Liver (tissue), 9 donors: ENCODE results near the gene SLC26A11. TPM values are rescaled to one million over a fixed set of nuclear protein-coding genes. Genes with fewer than 3 reads are reported as not detected.
"Not testable (repeated sequence)": the region's sequence is repeated elsewhere in the genome, so short reads cannot be mapped to it uniquely, and the experiment has no call there.

Source experiments
- DNase-seq: peaks from one replicate; pipeline ENCODE4 v3.0.0-alpha.2; 2017; ENCODE audit warnings: low spot score
- H3K27ac ChIP-seq, 2 donors: one replicate each; pipeline ENCODE4 v1.7.0; 2013; ENCODE audit warnings: inconsistent platforms in 2 of 2, low read length in 2 of 2, control low read depth in 1 of 2, low read depth in 1 of 2, mild to moderate bottlenecking in 1 of 2
- H3K27me3 ChIP-seq, 4 donors: one replicate each; pipeline versions ENCODE4 v1.6.1 to v1.7.0; 2013; ENCODE audit warnings: low read length in 3 of 4, inconsistent platforms in 1 of 4, mild to moderate bottlenecking in 1 of 4, moderate library complexity in 1 of 4; ENCODE audit not compliant: control insufficient read depth in 4 of 4, insufficient read depth in 4 of 4
- H3K36me3 ChIP-seq, 4 donors: one replicate each; pipeline versions ENCODE4 v1.6.1 to v1.7.0; 2013; ENCODE audit warnings: low read length in 3 of 4, mild to moderate bottlenecking in 3 of 4, low read depth in 1 of 4, moderate library complexity in 1 of 4; ENCODE audit not compliant: control insufficient read depth in 4 of 4, insufficient read depth in 3 of 4
- H3K4me1 ChIP-seq, 4 donors: one replicate each; pipeline versions ENCODE4 v1.6.1 to v1.7.0; 2013; ENCODE audit warnings: low read length in 3 of 4, mild to moderate bottlenecking in 3 of 4, moderate library complexity in 1 of 4; ENCODE audit not compliant: control insufficient read depth in 4 of 4, insufficient read depth in 4 of 4
- H3K4me3 ChIP-seq, 3 donors: one replicate each; pipeline versions ENCODE4 v1.6.1 to v1.7.0; 2013; ENCODE audit warnings: low read length in 3 of 3, control low read depth in 1 of 3, low read depth in 1 of 3, mild to moderate bottlenecking in 1 of 3
- H3K9ac ChIP-seq, 2 donors: one replicate each; pipeline ENCODE4 v1.7.0; 2013; ENCODE audit warnings: low read length in 2 of 2, mild to moderate bottlenecking in 2 of 2, moderate library complexity in 2 of 2, control low read depth in 1 of 2, low read depth in 1 of 2
- H3K9me3 ChIP-seq, 4 donors: one replicate each; pipeline versions ENCODE4 v1.6.1 to v1.7.0; 2013; ENCODE audit warnings: low read length in 3 of 4; ENCODE audit not compliant: control insufficient read depth in 4 of 4
- EGR1 ChIP-seq, 2 donors: IDR thresholded peaks; 2 replicates each; pipeline ENCODE4 v1.6.1; 2016 to 2018; ENCODE audit warnings: antibody characterized with exemption in 2 of 2, low read depth in 2 of 2
- FOXA1 ChIP-seq: IDR thresholded peaks from 2 replicates; pipeline ENCODE4 v1.6.1; 2016; ENCODE audit warnings: antibody characterized with exemption
- FOXA2 ChIP-seq: IDR thresholded peaks from 2 replicates; pipeline ENCODE4 v1.6.1; 2016; ENCODE audit warnings: antibody characterized with exemption
- GABPA ChIP-seq, 2 donors: IDR thresholded peaks in 1 of 2; conservative IDR thresholded peaks in 1 of 2; 2 replicates each; pipeline ENCODE4 v1.6.1; 2016; ENCODE audit warnings: antibody characterized with exemption in 2 of 2, mild to moderate bottlenecking in 1 of 2, moderate library complexity in 1 of 2
- HNF4G ChIP-seq: IDR thresholded peaks from 2 replicates; pipeline ENCODE4 v1.6.1; 2016; ENCODE audit warnings: antibody characterized with exemption
- JUND ChIP-seq, 2 donors: IDR thresholded peaks; 2 replicates each; pipeline ENCODE4 v1.6.1; 2016; ENCODE audit warnings: antibody characterized with exemption in 2 of 2
- RAD21 ChIP-seq, 2 donors: IDR thresholded peaks; 2 replicates each; pipeline ENCODE4 v1.6.1; 2016; ENCODE audit warnings: antibody characterized with exemption in 2 of 2, mild to moderate bottlenecking in 2 of 2
- RXRA ChIP-seq, 2 donors: IDR thresholded peaks; 2 replicates each; pipeline ENCODE4 v1.6.1; 2017 to 2018; ENCODE audit warnings: antibody characterized with exemption in 2 of 2, mild to moderate bottlenecking in 1 of 2
- SP1 ChIP-seq: IDR thresholded peaks from 2 replicates; pipeline ENCODE4 v1.6.1; 2018; ENCODE audit warnings: antibody characterized with exemption, mild to moderate bottlenecking
- TAF1 ChIP-seq: conservative IDR thresholded peaks from 2 replicates; pipeline ENCODE4 v1.6.1; 2016; ENCODE audit warnings: antibody characterized with exemption, mild to moderate bottlenecking
- WGBS: extraction: QIAGEN DNeasy Blood & Tissue Kit; methylation state at CpG from one replicate; pipeline ENCODE4 v1.1.7; 2013; 5-methylcytosine and 5-hydroxymethylcytosine counted together
- polyA plus RNA-seq, 2 donors: library from polyadenylated mRNA; stranded (reverse) in 1 of 2; unstranded in 1 of 2; fragments of 200-250 nt in 1 of 2; fragments of >200 nt in 1 of 2; fragmentation: Nextera tagmentation in 1 of 2; extraction: Ambion mirVana in 1 of 2; gene quantifications; one replicate each; pipeline versions ENCODE4 v1.2.1 to v1.2.3, GENCODE V29; 2013 to 2015
- total RNA-seq, 2 donors: library from RNA; depleted of rRNA; stranded (reverse); fragments of >200 nt; gene quantifications; one replicate each; pipeline ENCODE4 v1.2.3, GENCODE V29; 2014
- TF ChIP-seq, protein P1 (sequence below): IDR thresholded peaks from 2 replicates; pipeline ENCODE4 v1.6.1; 2016; ENCODE audit warnings: antibody characterized with exemption
- TF ChIP-seq, protein P2 (sequence below): IDR thresholded peaks from 2 replicates; pipeline ENCODE4 v1.6.1; 2016; ENCODE audit warnings: antibody characterized with exemption, mild to moderate bottlenecking
- TF ChIP-seq, protein P3 (sequence below): IDR thresholded peaks from 2 replicates; pipeline ENCODE4 v1.6.1; 2016; ENCODE audit warnings: antibody characterized with exemption
- TF ChIP-seq, protein P4 (sequence below): IDR thresholded peaks from 2 replicates; pipeline ENCODE4 v1.6.1; 2016; ENCODE audit warnings: antibody characterized with exemption
- TF ChIP-seq, protein P5 (sequence below): fragments of 150-350 bp; IDR thresholded peaks from 2 replicates; pipeline ENCODE4 v1.5.1; 2017; ENCODE audit warnings: improper control_type of control experiment, low read depth, low read length; ENCODE audit not compliant: missing input control
- donor health status: healthy.
- donor health status: healthy.
- donor health status: healthy.
- donor health status: healthy.
- donor health status: healthy.

The SLC26A11 gene
- total and polyA plus RNA-seq, 4 donors = 3.3 to 8.2 (median 5.6) TPM

DNA sequence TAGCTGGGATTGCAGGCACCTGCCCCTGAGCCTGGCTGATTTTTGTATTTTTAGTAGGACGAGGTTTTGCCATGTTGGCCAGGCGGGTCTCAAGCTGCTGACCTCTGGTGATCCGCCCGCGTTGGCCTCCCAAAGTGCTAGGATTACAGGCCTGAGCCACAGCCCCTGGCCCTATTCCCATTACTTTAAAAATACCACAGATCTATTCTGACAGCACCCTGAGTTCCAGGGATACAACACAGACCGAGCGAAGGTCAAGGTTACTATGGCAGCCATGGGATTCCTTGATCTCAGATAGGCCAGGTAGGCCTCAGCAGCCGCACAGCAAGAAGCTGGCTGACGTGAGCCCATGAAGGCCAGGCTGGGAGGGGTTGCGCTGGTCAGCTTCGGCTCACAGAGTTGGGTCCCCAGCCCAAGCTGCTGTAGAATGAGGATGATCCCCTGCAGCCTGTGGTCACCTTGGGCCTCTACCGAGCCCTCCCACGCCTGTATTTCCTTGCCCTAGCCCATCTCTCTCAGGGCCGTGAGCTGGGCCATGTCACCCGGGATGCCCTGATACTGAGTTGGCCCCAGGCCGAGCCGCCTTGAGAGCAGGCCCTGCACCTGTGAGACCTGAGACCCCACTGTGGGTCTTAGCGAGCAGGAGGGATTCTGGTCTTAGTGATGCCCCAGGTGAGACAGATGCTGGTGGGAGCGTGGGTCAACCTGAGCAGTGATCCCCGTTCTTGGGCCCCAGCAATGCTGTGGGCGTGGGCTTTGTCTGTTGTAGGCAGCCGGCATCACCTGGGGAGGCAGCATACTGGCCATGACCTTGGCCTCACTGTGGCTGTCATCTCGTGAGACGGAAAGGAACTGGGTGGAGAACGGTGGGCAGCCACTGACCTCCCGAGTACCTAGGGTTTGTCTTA, 23.6 kb downstream of the SLC26A11 start:
- Histone ChIP-seq H3K4me3 (no peak overlapping the region), H3K4me1 (no peaks in the 10 kb centered on the region), H3K36me3 (peaks cover 2 to 23% (median 9%) of the 10 kb centered on the region in 4 donors), H3K27me3 (no peaks in the 10 kb centered on the region), H3K9ac (no peak overlapping the region), H3K9me3 (no peaks in the 10 kb centered on the region), H3K27ac (no peak overlapping the region)
- no peak for DNase-seq
- TF ChIP-seq GABPA (IDR thresholded peaks at IDR 0.05 in 1 of 2, conservative IDR thresholded peaks at IDR 0.05 in 1 of 2) (no peak), RXRA (IDR thresholded peaks at IDR 0.05) (no peak), JUND (IDR thresholded peaks at IDR 0.05) (no peak), FOXA1 (no peak), EGR1 (IDR thresholded peaks at IDR 0.05; ENCODE audit: low read depth in 2 of 2) (no peak), HNF4G (no peak), RAD21 (IDR thresholded peaks at IDR 0.05) (no peak), TAF1 (no peak), FOXA2 (no peak), SP1 (no peak)
- TF ChIP-seq, protein P1, sequence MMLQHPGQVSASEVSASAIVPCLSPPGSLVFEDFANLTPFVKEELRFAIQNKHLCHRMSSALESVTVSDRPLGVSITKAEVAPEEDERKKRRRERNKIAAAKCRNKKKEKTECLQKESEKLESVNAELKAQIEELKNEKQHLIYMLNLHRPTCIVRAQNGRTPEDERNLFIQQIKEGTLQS = no peak
- TF ChIP-seq, protein P2, sequence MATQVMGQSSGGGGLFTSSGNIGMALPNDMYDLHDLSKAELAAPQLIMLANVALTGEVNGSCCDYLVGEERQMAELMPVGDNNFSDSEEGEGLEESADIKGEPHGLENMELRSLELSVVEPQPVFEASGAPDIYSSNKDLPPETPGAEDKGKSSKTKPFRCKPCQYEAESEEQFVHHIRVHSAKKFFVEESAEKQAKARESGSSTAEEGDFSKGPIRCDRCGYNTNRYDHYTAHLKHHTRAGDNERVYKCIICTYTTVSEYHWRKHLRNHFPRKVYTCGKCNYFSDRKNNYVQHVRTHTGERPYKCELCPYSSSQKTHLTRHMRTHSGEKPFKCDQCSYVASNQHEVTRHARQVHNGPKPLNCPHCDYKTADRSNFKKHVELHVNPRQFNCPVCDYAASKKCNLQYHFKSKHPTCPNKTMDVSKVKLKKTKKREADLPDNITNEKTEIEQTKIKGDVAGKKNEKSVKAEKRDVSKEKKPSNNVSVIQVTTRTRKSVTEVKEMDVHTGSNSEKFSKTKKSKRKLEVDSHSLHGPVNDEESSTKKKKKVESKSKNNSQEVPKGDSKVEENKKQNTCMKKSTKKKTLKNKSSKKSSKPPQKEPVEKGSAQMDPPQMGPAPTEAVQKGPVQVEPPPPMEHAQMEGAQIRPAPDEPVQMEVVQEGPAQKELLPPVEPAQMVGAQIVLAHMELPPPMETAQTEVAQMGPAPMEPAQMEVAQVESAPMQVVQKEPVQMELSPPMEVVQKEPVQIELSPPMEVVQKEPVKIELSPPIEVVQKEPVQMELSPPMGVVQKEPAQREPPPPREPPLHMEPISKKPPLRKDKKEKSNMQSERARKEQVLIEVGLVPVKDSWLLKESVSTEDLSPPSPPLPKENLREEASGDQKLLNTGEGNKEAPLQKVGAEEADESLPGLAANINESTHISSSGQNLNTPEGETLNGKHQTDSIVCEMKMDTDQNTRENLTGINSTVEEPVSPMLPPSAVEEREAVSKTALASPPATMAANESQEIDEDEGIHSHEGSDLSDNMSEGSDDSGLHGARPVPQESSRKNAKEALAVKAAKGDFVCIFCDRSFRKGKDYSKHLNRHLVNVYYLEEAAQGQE = no peak
- TF ChIP-seq, protein P3, sequence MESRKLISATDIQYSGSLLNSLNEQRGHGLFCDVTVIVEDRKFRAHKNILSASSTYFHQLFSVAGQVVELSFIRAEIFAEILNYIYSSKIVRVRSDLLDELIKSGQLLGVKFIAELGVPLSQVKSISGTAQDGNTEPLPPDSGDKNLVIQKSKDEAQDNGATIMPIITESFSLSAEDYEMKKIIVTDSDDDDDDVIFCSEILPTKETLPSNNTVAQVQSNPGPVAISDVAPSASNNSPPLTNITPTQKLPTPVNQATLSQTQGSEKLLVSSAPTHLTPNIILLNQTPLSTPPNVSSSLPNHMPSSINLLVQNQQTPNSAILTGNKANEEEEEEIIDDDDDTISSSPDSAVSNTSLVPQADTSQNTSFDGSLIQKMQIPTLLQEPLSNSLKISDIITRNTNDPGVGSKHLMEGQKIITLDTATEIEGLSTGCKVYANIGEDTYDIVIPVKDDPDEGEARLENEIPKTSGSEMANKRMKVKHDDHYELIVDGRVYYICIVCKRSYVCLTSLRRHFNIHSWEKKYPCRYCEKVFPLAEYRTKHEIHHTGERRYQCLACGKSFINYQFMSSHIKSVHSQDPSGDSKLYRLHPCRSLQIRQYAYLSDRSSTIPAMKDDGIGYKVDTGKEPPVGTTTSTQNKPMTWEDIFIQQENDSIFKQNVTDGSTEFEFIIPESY = no peak
- TF ChIP-seq, protein P4, sequence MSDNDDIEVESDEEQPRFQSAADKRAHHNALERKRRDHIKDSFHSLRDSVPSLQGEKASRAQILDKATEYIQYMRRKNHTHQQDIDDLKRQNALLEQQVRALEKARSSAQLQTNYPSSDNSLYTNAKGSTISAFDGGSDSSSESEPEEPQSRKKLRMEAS = no peak
- TF ChIP-seq, protein P5, sequence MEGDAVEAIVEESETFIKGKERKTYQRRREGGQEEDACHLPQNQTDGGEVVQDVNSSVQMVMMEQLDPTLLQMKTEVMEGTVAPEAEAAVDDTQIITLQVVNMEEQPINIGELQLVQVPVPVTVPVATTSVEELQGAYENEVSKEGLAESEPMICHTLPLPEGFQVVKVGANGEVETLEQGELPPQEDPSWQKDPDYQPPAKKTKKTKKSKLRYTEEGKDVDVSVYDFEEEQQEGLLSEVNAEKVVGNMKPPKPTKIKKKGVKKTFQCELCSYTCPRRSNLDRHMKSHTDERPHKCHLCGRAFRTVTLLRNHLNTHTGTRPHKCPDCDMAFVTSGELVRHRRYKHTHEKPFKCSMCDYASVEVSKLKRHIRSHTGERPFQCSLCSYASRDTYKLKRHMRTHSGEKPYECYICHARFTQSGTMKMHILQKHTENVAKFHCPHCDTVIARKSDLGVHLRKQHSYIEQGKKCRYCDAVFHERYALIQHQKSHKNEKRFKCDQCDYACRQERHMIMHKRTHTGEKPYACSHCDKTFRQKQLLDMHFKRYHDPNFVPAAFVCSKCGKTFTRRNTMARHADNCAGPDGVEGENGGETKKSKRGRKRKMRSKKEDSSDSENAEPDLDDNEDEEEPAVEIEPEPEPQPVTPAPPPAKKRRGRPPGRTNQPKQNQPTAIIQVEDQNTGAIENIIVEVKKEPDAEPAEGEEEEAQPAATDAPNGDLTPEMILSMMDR = no peak
- 98% methylated on average over 26 of the region's 26 CpGs for WGBS

DNA sequence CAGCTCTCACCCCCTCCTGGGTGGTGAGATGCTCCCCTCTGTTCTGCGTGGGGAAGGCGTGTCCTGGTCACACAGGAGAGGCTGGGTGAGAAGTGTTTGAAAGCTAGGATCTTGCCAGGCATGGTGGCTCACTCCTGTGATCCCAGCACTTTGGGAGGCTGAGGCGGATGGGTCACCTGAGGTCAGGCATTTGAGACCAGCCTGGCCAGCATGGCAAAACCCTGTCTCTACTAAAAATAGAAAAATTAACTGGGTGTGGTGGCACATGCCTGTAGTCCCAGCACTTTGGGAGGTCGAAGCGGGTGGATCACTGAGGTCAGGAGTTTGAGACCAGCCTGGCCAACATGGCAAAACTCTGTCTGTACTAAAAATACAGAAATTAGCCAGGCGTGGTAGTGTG, 24.2 kb downstream of the SLC26A11 start:
- not testable (repeated sequence) for DNase-seq, H3K4me3 ChIP-seq
- 96% methylated on average over 6 of the region's 6 CpGs for WGBS

More for the DNA sequence above, 24.2 kb downstream of the SLC26A11 start:
- not testable (repeated sequence) for H3K27me3 ChIP-seq, H3K4me1 ChIP-seq, H3K27ac ChIP-seq, H3K9me3 ChIP-seq, H3K9ac ChIP-seq
- H3K36me3 ChIP-seq = peaks cover 2 to 23% (median 9%) of the 10 kb centered on the region in 4 donors
